HepG2 (cell line): ENCODE results near the gene DHX57. TPM values are rescaled to one million over a fixed set of nuclear protein-coding genes. Genes with fewer than 3 reads are reported as not detected.

Source experiments
- CHCHD3 ChIP-seq: sonication (generic); formaldehyde crosslinking; IDR thresholded peaks from 2 replicates; pipeline ENCODE4 v1.8.0; 2022; ENCODE audit warnings: mild to moderate bottlenecking, missing genetic modification reagents, moderate library complexity
- FOXA3 ChIP-seq: IDR thresholded peaks from 2 replicates; pipeline ENCODE4 v1.6.1; 2016; ENCODE audit warnings: missing genetic modification reagents, missing compliant biosample characterization
- FOXO1 ChIP-seq: sonication (generic); formaldehyde crosslinking; IDR thresholded peaks from 2 replicates; pipeline ENCODE4 v1.4.0; 2020; ENCODE audit warnings: missing genetic modification reagents
- IKZF1 ChIP-seq: fragments of 450-650 bp; IDR thresholded peaks from 2 replicates; pipeline ENCODE4 v1.7.1; 2016
- MAZ ChIP-seq, 2 experiments: sonication (generic) in 1 of 2; formaldehyde crosslinking in 1 of 2; IDR thresholded peaks; 2 replicates each; pipeline versions ENCODE4 v1.5.0 to v1.6.1; 2012 to 2020; ENCODE audit warnings: low read depth in 2 of 2, mild to moderate bottlenecking in 2 of 2, borderline replicate concordance in 1 of 2, improper control_type of control experiment in 1 of 2, low read length in 1 of 2, missing genetic modification reagents in 1 of 2, moderate library complexity in 1 of 2
- MEIS1 ChIP-seq: sonication (generic); formaldehyde crosslinking; IDR thresholded peaks from 2 replicates; pipeline ENCODE4 v1.9.0; 2021; ENCODE audit warnings: mild to moderate bottlenecking, missing genetic modification reagents, moderate library complexity, borderline replicate concordance
- NCOA2 ChIP-seq: sonication (generic); formaldehyde crosslinking; IDR thresholded peaks from 2 replicates; pipeline ENCODE4 v1.8.0; 2022; ENCODE audit warnings: inconsistent platforms
- NFKB2 ChIP-seq: sonication (generic); formaldehyde crosslinking; IDR thresholded peaks from 2 replicates; pipeline ENCODE4 v1.4.0; 2020; ENCODE audit warnings: missing genetic modification reagents, borderline replicate concordance
- NRL ChIP-seq: sonication (generic); formaldehyde crosslinking; IDR thresholded peaks from 2 replicates; pipeline ENCODE4 v1.5.0; 2020; ENCODE audit warnings: missing genetic modification reagents, mild to moderate bottlenecking, moderate library complexity, borderline replicate concordance
- POLR2A ChIP-seq, 2 experiments: IDR thresholded peaks; 2 replicates each; pipeline ENCODE4 v1.6.1; 2011; ENCODE audit warnings: low read depth in 2 of 2, low read length in 2 of 2, mild to moderate bottlenecking in 1 of 2, moderate library complexity in 1 of 2; ENCODE audit not compliant: insufficient read depth in 1 of 2
- SOX13 ChIP-seq, 3 experiments: fragments of 450-650 bp in 1 of 3; sonication (generic) in 1 of 3; formaldehyde crosslinking in 1 of 3; IDR thresholded peaks in 2 of 3; conservative IDR thresholded peaks in 1 of 3; 2 replicates each; pipeline versions ENCODE4 v1.5.0 to v1.6.1; 2016 to 2020; ENCODE audit warnings: antibody characterized with exemption in 1 of 3, mild to moderate bottlenecking in 1 of 3, missing compliant biosample characterization in 1 of 3, missing genetic modification reagents in 1 of 3, moderate library complexity in 1 of 3
- ZFP82 ChIP-seq: sonication (generic); formaldehyde crosslinking; IDR thresholded peaks from 2 replicates; pipeline ENCODE4 v1.5.1; 2020; ENCODE audit warnings: mild to moderate bottlenecking, missing genetic modification reagents, borderline replicate concordance
- ZNF44 ChIP-seq: sonication (generic); formaldehyde crosslinking; IDR thresholded peaks from 2 replicates; pipeline ENCODE4 v1.5.1; 2020; ENCODE audit warnings: mild to moderate bottlenecking, missing genetic modification reagents
- ZNF546 ChIP-seq: sonication (generic); formaldehyde crosslinking; conservative IDR thresholded peaks from 2 replicates; pipeline ENCODE4 v1.8.1; 2023; ENCODE audit warnings: mild to moderate bottlenecking, missing genetic modification reagents
- ZNF660 ChIP-seq: sonication (generic); formaldehyde crosslinking; IDR thresholded peaks from 2 replicates; pipeline ENCODE4 v1.5.1; 2020; ENCODE audit warnings: mild to moderate bottlenecking, low read depth, missing genetic modification reagents, borderline replicate concordance
- ZNF746 ChIP-seq: sonication (generic); formaldehyde crosslinking; IDR thresholded peaks from 2 replicates; pipeline ENCODE4 v1.8.0; 2022; ENCODE audit warnings: mild to moderate bottlenecking, missing genetic modification reagents
- ZNF816 ChIP-seq: sonication (generic); formaldehyde crosslinking; IDR thresholded peaks from 2 replicates; pipeline ENCODE4 v1.8.0; 2022; ENCODE audit warnings: missing genetic modification reagents, mild to moderate bottlenecking, borderline replicate concordance
- polyA plus RNA-seq, 8 experiments: library from polyadenylated mRNA; depleted of rRNA in 3 of 8; stranded (reverse) in 7 of 8; unstranded in 1 of 8; fragments of >200 nt; fragmentation: Illumina TruSeq in 4 of 8; extraction: Trizol in 4 of 8; gene quantifications; 2 replicates each; pipeline versions ENCODE4 v1.2.1 to v1.2.3, GENCODE V29; 2011 to 2016; ENCODE audit warnings: low read depth in 4 of 8, missing spikeins in 1 of 8, mixed read lengths in 1 of 8; ENCODE audit not compliant: insufficient read depth in 1 of 8
- total RNA-seq, 5 experiments: library from RNA; depleted of rRNA; stranded (reverse); fragments of >200 nt; fragmentation: Illumina TruSeq; extraction: Trizol; gene quantifications; 2 replicates each; pipeline ENCODE4 v1.2.3, GENCODE V29; 2016; ENCODE audit warnings: low read depth in 1 of 5
- TF ChIP-seq, protein P1 (sequence below): IDR thresholded peaks from 2 replicates; pipeline ENCODE4 v1.6.1; 2016; ENCODE audit warnings: mild to moderate bottlenecking
- TF ChIP-seq, protein P2 (sequence below): IDR thresholded peaks from 2 replicates; pipeline ENCODE4 v1.4.0; 2020; ENCODE audit warnings: mild to moderate bottlenecking, missing genetic modification reagents
- TF ChIP-seq, protein P3 (sequence below): sonication (generic); formaldehyde crosslinking; conservative IDR thresholded peaks from 2 replicates; pipeline ENCODE4 v1.4.0; 2020; ENCODE audit warnings: mild to moderate bottlenecking, missing genetic modification reagents, moderate library complexity

Gene DHX57
- total and polyA plus RNA-seq, 2 of the 13 experiments (the other 11 are each of a cell fraction or from before 2014, with no cell fraction given): 9.2 to 24.2 TPM

DNA sequence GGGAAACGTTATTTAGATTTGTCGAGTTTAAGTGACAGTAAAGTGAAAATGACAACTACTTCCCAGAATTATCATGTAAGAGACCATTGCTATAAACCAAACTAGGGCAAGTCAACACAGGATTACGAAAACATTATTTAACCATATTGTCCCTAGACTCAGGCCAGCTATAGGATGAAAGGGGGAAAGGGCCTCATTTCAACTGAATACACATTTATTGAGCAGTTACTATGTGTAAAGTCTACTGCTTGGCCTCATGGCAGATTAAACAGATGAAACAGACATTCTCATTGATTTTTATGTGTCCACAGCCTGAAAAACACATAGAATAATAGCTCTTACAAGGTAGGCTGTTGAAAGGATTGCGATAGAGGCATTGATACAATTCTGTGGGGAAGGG is 46.7 kb upstream of the DHX57 start (continued):
- TF ChIP-seq ZNF746 (CRISPR knock-in tag) (no peak), NFKB2 (no peak), ZFP82 (no peak), ZNF660 (no peak), SOX13 (IDR thresholded peaks at IDR 0.05) (no peak), SOX13 (CRISPR knock-in tag; conservative IDR thresholded peaks at IDR 0.05 in 1 of 2, IDR thresholded peaks at IDR 0.05 in 1 of 2) (peak in 1 of 2 experiments; percentile 74; a peak in 2 of 4 replicates), CHCHD3 (CRISPR knock-in tag) (no peak), MEIS1 (CRISPR knock-in tag) (no peak), NCOA2 (CRISPR knock-in tag) (peak; percentile 79), IKZF1 (no peak), ZNF816 (CRISPR knock-in tag) (no peak), MAZ (IDR thresholded peaks at IDR 0.05; ENCODE audit: borderline replicate concordance, low read depth, low read length) (no peak), MAZ (CRISPR knock-in tag; IDR thresholded peaks at IDR 0.05; ENCODE audit: low read depth) (peak; percentile 32; the same call in 1 of the 2 replicates), FOXO1 (CRISPR knock-in tag) (peak; percentile 18; the same call in 1 of the 2 replicates), ZNF44 (CRISPR knock-in tag) (no peak), POLR2A (IDR thresholded peaks at IDR 0.05; ENCODE audit: insufficient read depth in 1 of 2, low read depth in 2 of 2, low read length in 2 of 2) (no peak), ZNF546 (CRISPR knock-in tag) (no peak), FOXA3 (peak; percentile 76), NRL (CRISPR knock-in tag) (no peak)
- TF ChIP-seq, protein P1, sequence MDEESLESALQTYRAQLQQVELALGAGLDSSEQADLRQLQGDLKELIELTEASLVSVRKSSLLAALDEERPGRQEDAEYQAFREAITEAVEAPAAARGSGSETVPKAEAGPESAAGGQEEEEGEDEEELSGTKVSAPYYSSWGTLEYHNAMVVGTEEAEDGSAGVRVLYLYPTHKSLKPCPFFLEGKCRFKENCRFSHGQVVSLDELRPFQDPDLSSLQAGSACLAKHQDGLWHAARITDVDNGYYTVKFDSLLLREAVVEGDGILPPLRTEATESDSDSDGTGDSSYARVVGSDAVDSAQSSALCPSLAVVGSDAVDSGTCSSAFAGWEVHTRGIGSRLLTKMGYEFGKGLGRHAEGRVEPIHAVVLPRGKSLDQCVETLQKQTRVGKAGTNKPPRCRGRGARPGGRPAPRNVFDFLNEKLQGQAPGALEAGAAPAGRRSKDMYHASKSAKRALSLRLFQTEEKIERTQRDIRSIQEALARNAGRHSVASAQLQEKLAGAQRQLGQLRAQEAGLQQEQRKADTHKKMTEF (CRISPR knock-in tag): 0 out of 2 replicates have a peak, but pooled peaks have one; percentile 51
- TF ChIP-seq, protein P2, sequence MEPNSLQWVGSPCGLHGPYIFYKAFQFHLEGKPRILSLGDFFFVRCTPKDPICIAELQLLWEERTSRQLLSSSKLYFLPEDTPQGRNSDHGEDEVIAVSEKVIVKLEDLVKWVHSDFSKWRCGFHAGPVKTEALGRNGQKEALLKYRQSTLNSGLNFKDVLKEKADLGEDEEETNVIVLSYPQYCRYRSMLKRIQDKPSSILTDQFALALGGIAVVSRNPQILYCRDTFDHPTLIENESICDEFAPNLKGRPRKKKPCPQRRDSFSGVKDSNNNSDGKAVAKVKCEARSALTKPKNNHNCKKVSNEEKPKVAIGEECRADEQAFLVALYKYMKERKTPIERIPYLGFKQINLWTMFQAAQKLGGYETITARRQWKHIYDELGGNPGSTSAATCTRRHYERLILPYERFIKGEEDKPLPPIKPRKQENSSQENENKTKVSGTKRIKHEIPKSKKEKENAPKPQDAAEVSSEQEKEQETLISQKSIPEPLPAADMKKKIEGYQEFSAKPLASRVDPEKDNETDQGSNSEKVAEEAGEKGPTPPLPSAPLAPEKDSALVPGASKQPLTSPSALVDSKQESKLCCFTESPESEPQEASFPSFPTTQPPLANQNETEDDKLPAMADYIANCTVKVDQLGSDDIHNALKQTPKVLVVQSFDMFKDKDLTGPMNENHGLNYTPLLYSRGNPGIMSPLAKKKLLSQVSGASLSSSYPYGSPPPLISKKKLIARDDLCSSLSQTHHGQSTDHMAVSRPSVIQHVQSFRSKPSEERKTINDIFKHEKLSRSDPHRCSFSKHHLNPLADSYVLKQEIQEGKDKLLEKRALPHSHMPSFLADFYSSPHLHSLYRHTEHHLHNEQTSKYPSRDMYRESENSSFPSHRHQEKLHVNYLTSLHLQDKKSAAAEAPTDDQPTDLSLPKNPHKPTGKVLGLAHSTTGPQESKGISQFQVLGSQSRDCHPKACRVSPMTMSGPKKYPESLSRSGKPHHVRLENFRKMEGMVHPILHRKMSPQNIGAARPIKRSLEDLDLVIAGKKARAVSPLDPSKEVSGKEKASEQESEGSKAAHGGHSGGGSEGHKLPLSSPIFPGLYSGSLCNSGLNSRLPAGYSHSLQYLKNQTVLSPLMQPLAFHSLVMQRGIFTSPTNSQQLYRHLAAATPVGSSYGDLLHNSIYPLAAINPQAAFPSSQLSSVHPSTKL (CRISPR knock-in tag): peak; percentile 78
- TF ChIP-seq, protein P3, sequence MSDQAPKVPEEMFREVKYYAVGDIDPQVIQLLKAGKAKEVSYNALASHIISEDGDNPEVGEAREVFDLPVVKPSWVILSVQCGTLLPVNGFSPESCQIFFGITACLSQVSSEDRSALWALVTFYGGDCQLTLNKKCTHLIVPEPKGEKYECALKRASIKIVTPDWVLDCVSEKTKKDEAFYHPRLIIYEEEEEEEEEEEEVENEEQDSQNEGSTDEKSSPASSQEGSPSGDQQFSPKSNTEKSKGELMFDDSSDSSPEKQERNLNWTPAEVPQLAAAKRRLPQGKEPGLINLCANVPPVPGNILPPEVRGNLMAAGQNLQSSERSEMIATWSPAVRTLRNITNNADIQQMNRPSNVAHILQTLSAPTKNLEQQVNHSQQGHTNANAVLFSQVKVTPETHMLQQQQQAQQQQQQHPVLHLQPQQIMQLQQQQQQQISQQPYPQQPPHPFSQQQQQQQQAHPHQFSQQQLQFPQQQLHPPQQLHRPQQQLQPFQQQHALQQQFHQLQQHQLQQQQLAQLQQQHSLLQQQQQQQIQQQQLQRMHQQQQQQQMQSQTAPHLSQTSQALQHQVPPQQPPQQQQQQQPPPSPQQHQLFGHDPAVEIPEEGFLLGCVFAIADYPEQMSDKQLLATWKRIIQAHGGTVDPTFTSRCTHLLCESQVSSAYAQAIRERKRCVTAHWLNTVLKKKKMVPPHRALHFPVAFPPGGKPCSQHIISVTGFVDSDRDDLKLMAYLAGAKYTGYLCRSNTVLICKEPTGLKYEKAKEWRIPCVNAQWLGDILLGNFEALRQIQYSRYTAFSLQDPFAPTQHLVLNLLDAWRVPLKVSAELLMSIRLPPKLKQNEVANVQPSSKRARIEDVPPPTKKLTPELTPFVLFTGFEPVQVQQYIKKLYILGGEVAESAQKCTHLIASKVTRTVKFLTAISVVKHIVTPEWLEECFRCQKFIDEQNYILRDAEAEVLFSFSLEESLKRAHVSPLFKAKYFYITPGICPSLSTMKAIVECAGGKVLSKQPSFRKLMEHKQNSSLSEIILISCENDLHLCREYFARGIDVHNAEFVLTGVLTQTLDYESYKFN (CRISPR knock-in tag): peak; percentile 53; the same call in 1 of the 2 replicates
